ENCODE data around the gene KCNMB1. TPM values are rescaled to one million over a fixed set of nuclear protein-coding genes. Genes with fewer than 3 reads are reported as not detected.

Gene KCNMB1
- total RNA-seq, 6 experiments from 2014 or later: not detected

DNA sequence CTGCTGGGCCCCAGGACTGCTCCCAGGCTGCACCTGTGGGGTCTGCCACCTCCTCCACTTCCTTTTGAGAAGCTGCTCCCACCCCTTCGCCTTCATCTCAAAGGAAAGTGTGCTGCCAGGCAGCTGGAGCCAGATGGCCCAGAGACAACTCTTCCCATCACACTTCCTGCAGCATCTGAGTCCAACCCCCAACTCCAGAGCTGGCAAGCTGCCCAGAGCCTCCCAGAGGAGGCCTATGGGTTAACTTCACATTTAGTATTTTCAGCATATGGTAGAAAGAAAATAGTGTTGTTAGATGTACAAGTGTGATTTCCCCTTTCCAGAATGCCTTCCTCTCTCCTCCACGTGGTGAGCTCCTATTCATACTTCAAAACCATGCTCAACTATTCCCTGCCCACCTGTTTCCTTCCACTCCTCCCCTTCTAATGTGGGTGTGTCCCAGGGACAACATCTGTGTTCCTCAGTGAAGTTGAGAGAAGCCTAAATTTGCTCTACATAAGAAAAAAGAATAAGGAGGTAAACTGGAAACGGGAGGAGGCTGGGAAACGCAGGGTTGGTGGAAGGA, 38.6 kb upstream of the KCNMB1 start:
- TF ChIP-seq, protein P1, sequence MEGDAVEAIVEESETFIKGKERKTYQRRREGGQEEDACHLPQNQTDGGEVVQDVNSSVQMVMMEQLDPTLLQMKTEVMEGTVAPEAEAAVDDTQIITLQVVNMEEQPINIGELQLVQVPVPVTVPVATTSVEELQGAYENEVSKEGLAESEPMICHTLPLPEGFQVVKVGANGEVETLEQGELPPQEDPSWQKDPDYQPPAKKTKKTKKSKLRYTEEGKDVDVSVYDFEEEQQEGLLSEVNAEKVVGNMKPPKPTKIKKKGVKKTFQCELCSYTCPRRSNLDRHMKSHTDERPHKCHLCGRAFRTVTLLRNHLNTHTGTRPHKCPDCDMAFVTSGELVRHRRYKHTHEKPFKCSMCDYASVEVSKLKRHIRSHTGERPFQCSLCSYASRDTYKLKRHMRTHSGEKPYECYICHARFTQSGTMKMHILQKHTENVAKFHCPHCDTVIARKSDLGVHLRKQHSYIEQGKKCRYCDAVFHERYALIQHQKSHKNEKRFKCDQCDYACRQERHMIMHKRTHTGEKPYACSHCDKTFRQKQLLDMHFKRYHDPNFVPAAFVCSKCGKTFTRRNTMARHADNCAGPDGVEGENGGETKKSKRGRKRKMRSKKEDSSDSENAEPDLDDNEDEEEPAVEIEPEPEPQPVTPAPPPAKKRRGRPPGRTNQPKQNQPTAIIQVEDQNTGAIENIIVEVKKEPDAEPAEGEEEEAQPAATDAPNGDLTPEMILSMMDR (IDR thresholded peaks at IDR 0.05): no peak
- Mint-ChIP-seq H3K27me3 (ENCODE audit: insufficient read depth) (peaks cover 17% of the 10 kb centered on the region; the same call in 1 of the 2 replicates), H3K4me3 (no peak overlapping the region), H3K9me3 (peaks cover 4% of the 10 kb centered on the region; the same call in 1 of the 2 replicates), H3K4me1 (ENCODE audit: low read depth) (no peaks in the 10 kb centered on the region), H3K36me3 (ENCODE audit: low read depth) (no peaks in the 10 kb centered on the region), H3K27ac (no peak overlapping the region)
- no peak for DNase-seq

DNA sequence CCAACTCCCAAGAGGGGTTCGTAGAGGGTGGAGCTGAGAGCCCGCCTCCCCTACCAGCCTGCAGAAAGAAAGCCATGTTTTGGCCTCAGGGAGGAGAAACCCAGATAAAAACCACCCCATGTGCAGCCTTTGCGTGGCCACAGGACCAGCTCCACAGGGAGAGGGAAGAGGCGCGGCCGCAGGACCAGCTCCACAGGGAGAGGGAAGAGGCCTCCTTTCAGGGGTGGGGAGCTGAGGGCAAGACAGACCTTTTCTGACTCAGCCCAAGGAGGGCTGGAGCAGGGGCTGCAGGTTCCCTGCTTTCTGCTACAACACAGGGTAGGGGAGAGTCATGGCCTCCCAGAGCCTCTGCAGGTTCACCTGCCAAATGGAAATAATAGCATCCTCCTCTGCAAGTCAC, 37.6 kb upstream of the KCNMB1 start:
- DNase-seq: no peak
- H3K27me3 Mint-ChIP-seq (ENCODE audit: insufficient read depth): peaks cover 22% of the 10 kb centered on the region
- no peaks in the 10 kb centered on the region for H3K36me3 Mint-ChIP-seq (ENCODE audit: low read depth)
- no peak overlapping the region for H3K27ac Mint-ChIP-seq
- TF ChIP-seq, protein P1 (IDR thresholded peaks at IDR 0.05): no peak
- H3K4me1 Mint-ChIP-seq (ENCODE audit: low read depth): no peaks in the 10 kb centered on the region
- no peaks in the 10 kb centered on the region for H3K9me3 Mint-ChIP-seq
- no peak overlapping the region for H3K4me3 Mint-ChIP-seq

DNA sequence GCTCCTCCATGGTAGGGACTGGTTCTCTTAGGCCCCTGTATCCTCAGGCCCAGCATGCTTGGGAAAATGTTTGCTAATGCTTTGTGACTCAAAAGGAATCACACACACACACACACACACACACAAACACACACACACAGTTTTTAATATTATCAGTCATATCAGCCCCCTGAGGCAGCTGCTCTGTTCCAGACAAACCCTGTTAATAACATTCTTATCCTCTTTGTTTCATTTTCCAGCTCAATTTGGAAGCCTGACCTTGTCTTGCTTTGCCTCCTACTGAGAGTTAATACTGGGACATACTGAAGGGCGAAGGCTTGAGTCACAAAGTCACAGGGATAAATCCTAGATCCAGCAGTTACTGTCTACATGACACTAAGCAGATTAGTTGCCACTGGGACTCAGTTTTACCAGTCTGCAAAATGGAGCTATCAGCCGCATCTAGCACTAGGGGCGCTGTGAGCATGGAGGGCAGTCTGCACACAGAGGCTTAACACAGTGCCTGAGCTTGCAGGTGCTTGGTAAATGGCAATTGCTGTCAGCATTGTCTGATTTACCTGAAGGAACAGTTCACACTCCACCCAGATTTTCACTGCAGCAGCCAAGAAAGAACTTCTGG, 37.1 kb upstream of the KCNMB1 start:
- Mint-ChIP-seq H3K27ac (no peak overlapping the region), H3K36me3 (ENCODE audit: low read depth) (no peaks in the 10 kb centered on the region), H3K27me3 (ENCODE audit: insufficient read depth) (peaks cover 18% of the 10 kb centered on the region), H3K4me1 (ENCODE audit: low read depth) (no peaks in the 10 kb centered on the region), H3K4me3 (no peak overlapping the region), H3K9me3 (no peaks in the 10 kb centered on the region)
- TF ChIP-seq, protein P1 (IDR thresholded peaks at IDR 0.05): no peak; the same call in 1 of the 2 replicates
- no peak for DNase-seq

DNA sequence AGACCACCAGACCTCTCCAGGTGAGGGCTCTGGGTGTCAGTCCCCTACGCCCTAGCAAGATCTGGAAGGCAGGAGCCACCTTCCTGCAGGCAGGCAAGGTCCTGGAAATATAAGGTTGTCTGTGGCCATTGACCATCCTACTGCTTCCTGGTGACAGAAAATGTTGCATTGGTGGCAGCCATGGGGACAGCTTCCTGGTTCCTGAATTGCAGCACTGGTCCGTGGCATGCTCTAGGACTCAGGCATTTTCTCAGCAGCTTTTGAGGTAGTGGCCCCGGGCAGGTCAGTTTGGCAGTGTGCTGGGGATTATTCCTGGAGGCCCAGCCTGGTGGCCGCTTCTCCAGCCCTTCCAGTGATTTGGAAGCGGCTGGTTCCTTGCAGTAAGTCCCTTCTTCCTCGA, 36.6 kb upstream of the KCNMB1 start:
- H3K27me3 Mint-ChIP-seq (ENCODE audit: insufficient read depth): peaks cover 18% of the 10 kb centered on the region
- H3K9me3 Mint-ChIP-seq: no peaks in the 10 kb centered on the region
- TF ChIP-seq, protein P1 (IDR thresholded peaks at IDR 0.05): no peak
- H3K4me3 Mint-ChIP-seq: no peak overlapping the region
- no peaks in the 10 kb centered on the region for H3K4me1 Mint-ChIP-seq (ENCODE audit: low read depth)
- no peak for DNase-seq
- H3K27ac Mint-ChIP-seq: no peak overlapping the region
- no peaks in the 10 kb centered on the region for H3K36me3 Mint-ChIP-seq (ENCODE audit: low read depth)

DNA sequence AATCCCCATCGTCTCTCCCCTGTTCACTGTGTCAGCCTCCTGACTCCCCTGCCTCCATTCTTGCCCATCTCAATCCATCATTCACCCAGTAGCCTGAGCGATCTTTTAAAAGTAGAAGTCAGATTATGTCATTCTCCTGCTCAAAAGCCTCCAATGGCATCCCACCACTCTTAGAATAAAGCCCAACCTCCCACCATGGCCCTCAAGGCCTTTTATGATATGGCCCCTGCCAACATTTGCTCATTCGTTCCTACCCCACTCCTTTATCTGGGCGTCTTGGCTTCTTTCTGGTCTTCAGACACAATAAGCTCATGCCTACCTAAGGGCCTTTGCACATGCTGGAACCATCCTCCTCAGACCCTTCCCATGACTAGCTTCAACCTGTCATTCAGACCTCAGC, 35.5 kb upstream of the KCNMB1 start:
- Mint-ChIP-seq H3K36me3 (ENCODE audit: low read depth) (no peaks in the 10 kb centered on the region), H3K9me3 (no peaks in the 10 kb centered on the region), H3K4me3 (no peak overlapping the region), H3K27ac (no peak overlapping the region), H3K4me1 (ENCODE audit: low read depth) (no peaks in the 10 kb centered on the region), H3K27me3 (ENCODE audit: insufficient read depth) (peaks cover 18% of the 10 kb centered on the region)
- no peak for DNase-seq
- TF ChIP-seq, protein P1 (IDR thresholded peaks at IDR 0.05): no peak
